A673 (cell line): ENCODE measurements around the gene CCDC88C. TPM values are rescaled to one million over a fixed set of nuclear protein-coding genes. Genes with fewer than 3 reads are reported as not detected.

Experiments used
- BruUV-seq: library from RNA; stranded (reverse); fragments of 400-500 nt; replicated peaks from 2 replicates; lab custom pipeline; 2021; lab: Mats Ljungman, UMichigan
- CTCF ChIA-PET: fragments of 300-600 bp; sonication (Branson Sonifier 250); formaldehyde crosslinking; loops from one replicate; lab custom pipeline; 2022; ENCODE audit warnings: antibody characterized with exemption; lab: Charles Lee
- POLR2A ChIA-PET: fragments of 300-600 bp; sonication (Branson Sonifier 250); formaldehyde crosslinking; loops from one replicate; lab custom pipeline; 2022; ENCODE audit warnings: antibody characterized with exemption; ENCODE audit not compliant: low non-redundant PET; lab: Charles Lee
- DNase-seq: peaks from one replicate; pipeline ENCODE4 v3.0.0-alpha.2; 2015; ENCODE audit warnings: low spot score
- H3K27ac ChIP-seq: fragments of 200-600 bp; sonication (generic); 2 replicates; pipeline ENCODE4 v1.5.1; 2016; ENCODE audit warnings: mixed run types, low read depth, mild to moderate bottlenecking, mixed read lengths, antibody characterized with exemption, low read length; ENCODE audit not compliant: poor library complexity, severe bottlenecking
- H3K27me3 ChIP-seq: fragments of 200-600 bp; sonication (generic); replicated peaks from 2 replicates; pipeline ENCODE4 v1.6.1; 2017; ENCODE audit warnings: mixed run types, low read depth, mild to moderate bottlenecking, mixed read lengths, antibody characterized with exemption, low read length; ENCODE audit not compliant: insufficient read depth, poor library complexity
- H3K36me3 ChIP-seq: fragments of 200-600 bp; sonication (generic); 2 replicates; pipeline ENCODE4 v1.6.1; 2016; ENCODE audit warnings: mixed run types, mild to moderate bottlenecking, mixed read lengths, antibody characterized with exemption, low read length; ENCODE audit not compliant: insufficient read depth, poor library complexity, severe bottlenecking
- H3K4me1 ChIP-seq: fragments of 200-600 bp; sonication (generic); 2 replicates; pipeline ENCODE4 v1.6.1; 2017; ENCODE audit warnings: mixed run types, mild to moderate bottlenecking, mixed read lengths, antibody characterized with exemption, low read length; ENCODE audit not compliant: insufficient read depth, poor library complexity, severe bottlenecking
- H3K4me3 ChIP-seq: fragments of 200-600 bp; sonication (generic); 2 replicates; pipeline ENCODE4 v1.5.1; 2016; ENCODE audit warnings: low read depth, mixed run types, mild to moderate bottlenecking, mixed read lengths, low read length; ENCODE audit not compliant: poor library complexity, severe bottlenecking
- H3K9me3 ChIP-seq: fragments of 200-600 bp; sonication (generic); 2 replicates; pipeline ENCODE4 v1.6.1; 2016; ENCODE audit warnings: mixed run types, low read depth, mild to moderate bottlenecking, mixed read lengths, antibody characterized with exemption, low read length; ENCODE audit not compliant: poor library complexity, severe bottlenecking
- CTCF ChIP-seq: fragments of 300-800, 200-600 bp; sonication (generic); conservative IDR thresholded peaks from 2 replicates; pipeline ENCODE4 v1.5.1; 2017; ENCODE audit warnings: low read depth, mild to moderate bottlenecking, antibody characterized with exemption, low read length, moderate library complexity, mixed read lengths
- EZH2 ChIP-seq: fragments of 200-600 bp; sonication (generic); IDR thresholded peaks from 2 replicates; pipeline ENCODE4 v1.6.1; 2017; ENCODE audit warnings: borderline replicate concordance, low read depth, mild to moderate bottlenecking, mixed read lengths, antibody characterized with exemption, low read length; ENCODE audit not compliant: poor library complexity, severe bottlenecking
- intact Hi-C: fragments of 100-400 bp; cut with micrococcal nuclease; formaldehyde crosslinking; loops from one replicate; pipeline ENCODE4 v1.10.0; 2022; ENCODE audit not compliant: unreplicated experiment
- total RNA-seq: library from RNA; stranded (reverse); gene quantifications from 2 replicates; pipeline ENCODE4 v1.2.3, GENCODE V29; 2021

The CCDC88C gene
- total RNA-seq, 1 experiment from 2014 or later, result 49.1 TPM

- Histone ChIP-seq H3K27me3 (no peaks in the 10 kb centered on the region), H3K36me3 (peaks cover 4% of the 10 kb centered on the region), H3K9me3 (no peaks in the 10 kb centered on the region), H3K27ac (no peak overlapping the region), H3K4me3 (no peak overlapping the region), H3K4me1 (peaks cover 30% of the 10 kb centered on the region)
- BruUV-seq, result no TSS peak
- intact Hi-C loops, result loop anchor here (5.0 kb wide), 1 partner anchor 591 kb away; no protein-coding TSS in a partner anchor
- TF ChIP-seq EZH2 (no peak), CTCF (no peak)
- POLR2A ChIA-PET, result no interaction called here
- CTCF ChIA-PET, result interaction anchor here (0.6 kb wide), 1 partner anchor 39 kb away, joined by 3 read pairs; no protein-coding TSS in a partner anchor
- no peak for DNase-seq
Observed at GRCh38 chr14:91321131-91321530, 96.5 kb downstream of the CCDC88C start.

- peaks cover 7% of the 10 kb centered on the region for H3K36me3 ChIP-seq
- intact Hi-C loops, result loop anchor here (5.0 kb wide), 1 partner anchor 592 kb away; no protein-coding TSS in a partner anchor
- BruUV-seq, result no TSS peak
- H3K4me3 ChIP-seq, result no peak overlapping the region
- H3K9me3 ChIP-seq, result no peaks in the 10 kb centered on the region
- peaks cover 30% of the 10 kb centered on the region for H3K4me1 ChIP-seq
- TF ChIP-seq CTCF (no peak), EZH2 (no peak)
- ChIA-PET POLR2A (no interaction called here), CTCF (interaction anchor here (0.6 kb wide), 2 partner anchors 39 to 591 kb away, joined by 3 to 6 read pairs; no protein-coding TSS in a partner anchor)
- DNase-seq, result no peak
- H3K27ac ChIP-seq, result no peak overlapping the region
- no peaks in the 10 kb centered on the region for H3K27me3 ChIP-seq
Observed at GRCh38 chr14:91320266-91320665, 97.4 kb downstream of the CCDC88C start.

GRCh38 chr14:91318911-91319310, 98.7 kb downstream of the CCDC88C start:
- intact Hi-C loops, result no loop called here
- CTCF ChIA-PET, result interaction anchor here (0.7 kb wide), 1 partner anchor 14 kb away, joined by 9 read pairs; no protein-coding TSS in a partner anchor

More at GRCh38 chr14:91318911-91319310, 98.7 kb downstream of the CCDC88C start:
- POLR2A ChIA-PET, result no interaction called here
- H3K36me3 ChIP-seq, result peaks cover 13% of the 10 kb centered on the region
- H3K27ac ChIP-seq, result no peak overlapping the region
- peaks cover 22% of the 10 kb centered on the region for H3K4me1 ChIP-seq
- no TSS peak for BruUV-seq
- no peak for DNase-seq
- TF ChIP-seq EZH2 (no peak), CTCF (no peak)
- no peak overlapping the region for H3K4me3 ChIP-seq
- no peaks in the 10 kb centered on the region for H3K9me3 ChIP-seq
- no peaks in the 10 kb centered on the region for H3K27me3 ChIP-seq
